ENCODE results near the gene PYDC1. TPM values are rescaled to one million over a fixed set of nuclear protein-coding genes. Genes with fewer than 3 reads are reported as not detected.

PYDC1 gene
- total RNA-seq, 1 experiment from 2014 or later: not detected

Small RNA genes within 50 kb of the gene (small RNA-seq; reads per million reads assigned to genes)
- gene NDUFA3P6: 0 reads per million in 2 experiments

Other genes starting within 250 kb of the PYDC1 start
- gene HSD3B7, start 231.9 kb downstream of the PYDC1 start, total RNA-seq (2014; rRNA removed; shearing (Covaris generic)): 4.3 and 5.2 TPM in 2 replicates
- gene STX1B, start 206.5 kb downstream of the PYDC1 start, total RNA-seq (2014; rRNA removed; shearing (Covaris generic)): 0.13 TPM in 1 of 2 replicates, not detected in the other
- 9.6 and 10.5 TPM in 2 replicates for gene STX4, start 183.6 kb downstream of the PYDC1 start, total RNA-seq (2014; rRNA removed; shearing (Covaris generic))
- gene ZNF668, start 142.9 kb downstream of the PYDC1 start, total RNA-seq (2014; rRNA removed; shearing (Covaris generic)): 9.3 TPM in 2 replicates
- 9.0 and 9.3 TPM in 2 replicates for gene ZNF646, start 142.7 kb downstream of the PYDC1 start, total RNA-seq (2014; rRNA removed; shearing (Covaris generic))
- 0.40 and 0.50 TPM in 2 replicates for gene PRSS53, start 128.2 kb downstream of the PYDC1 start, total RNA-seq (2014; rRNA removed; shearing (Covaris generic))
- 206 and 219 TPM in 2 replicates for gene VKORC1, start 122.3 kb downstream of the PYDC1 start, total RNA-seq (2014; rRNA removed; shearing (Covaris generic))
- 23.6 and 27.2 TPM in 2 replicates for gene BCKDK, start 108.7 kb downstream of the PYDC1 start, total RNA-seq (2014; rRNA removed; shearing (Covaris generic))
- gene KAT8, start 99.5 kb downstream of the PYDC1 start, total RNA-seq (2014; rRNA removed; shearing (Covaris generic)): 26.9 and 34.3 TPM in 2 replicates
- gene PRSS8, start 81.4 kb downstream of the PYDC1 start, total RNA-seq (2014; rRNA removed; shearing (Covaris generic)): not detected in 2 replicates
- 0.05 and 0.50 TPM in 2 replicates for gene PRSS36, start 67.1 kb downstream of the PYDC1 start, total RNA-seq (2014; rRNA removed; shearing (Covaris generic))
- 24.1 and 25.1 TPM in 2 replicates for gene FUS, start 37.0 kb downstream of the PYDC1 start, total RNA-seq (2014; rRNA removed; shearing (Covaris generic))
- 123 and 141 TPM in 2 replicates for gene PYCARD, start 14.4 kb downstream of the PYDC1 start, total RNA-seq (2014; rRNA removed; shearing (Covaris generic))
- 0.16 TPM in 1 of 2 replicates, not detected in the other for gene TRIM72, start 3.0 kb downstream of the PYDC1 start, total RNA-seq (2014; rRNA removed; shearing (Covaris generic))
- gene ITGAM, start 42.8 kb upstream of the PYDC1 start, total RNA-seq (2014; rRNA removed; shearing (Covaris generic)): 0.21 and 0.58 TPM in 2 replicates
- 1.2 and 1.6 TPM in 2 replicates for gene ITGAX, start 138.0 kb upstream of the PYDC1 start, total RNA-seq (2014; rRNA removed; shearing (Covaris generic))
- gene ITGAD, start 176.2 kb upstream of the PYDC1 start, total RNA-seq (2014; rRNA removed; shearing (Covaris generic)): 0.13 TPM in 2 replicates
- gene COX6A2, start 211.2 kb upstream of the PYDC1 start, total RNA-seq (2014; rRNA removed; shearing (Covaris generic)): not detected in 2 replicates
- 0.16 and 0.18 TPM in 2 replicates for gene ZNF843, start 225.7 kb upstream of the PYDC1 start, total RNA-seq (2014; rRNA removed; shearing (Covaris generic))
- gene ARMC5, start 242.4 kb upstream of the PYDC1 start, total RNA-seq (2014; rRNA removed; shearing (Covaris generic)): 6.7 and 8.2 TPM in 2 replicates

Measured in SK-MEL-5 (cell line).